GM12878 (cell line): ENCODE results near the gene MEGF11. TPM values are rescaled to one million over a fixed set of nuclear protein-coding genes. Genes with fewer than 3 reads are reported as not detected.

Experiments
- BCL11A ChIP-seq: IDR thresholded peaks from 2 replicates; pipeline ENCODE4 v1.6.1; 2011; ENCODE audit warnings: low read depth, low read length
- BCL3 ChIP-seq: IDR thresholded peaks from 2 replicates; pipeline ENCODE4 v1.6.1; 2011; ENCODE audit warnings: borderline replicate concordance, low read depth, mild to moderate bottlenecking, moderate library complexity, low read length; ENCODE audit not compliant: insufficient read depth, poor library complexity, severe bottlenecking
- E4F1 ChIP-seq: fragments of 450-650 bp; IDR thresholded peaks from 2 replicates; pipeline ENCODE4 v1.6.1; 2018; ENCODE audit warnings: borderline replicate concordance, mild to moderate bottlenecking; ENCODE audit not compliant: partially characterized antibody
- FOXM1 ChIP-seq: IDR thresholded peaks from 2 replicates; pipeline ENCODE4 v1.6.1; 2012; ENCODE audit warnings: low read depth, mild to moderate bottlenecking, inconsistent platforms, low read length, moderate library complexity
- JUNB ChIP-seq: IDR thresholded peaks from 2 replicates; pipeline ENCODE4 v1.6.1; 2016; ENCODE audit warnings: antibody characterized with exemption, mild to moderate bottlenecking
- MEF2B ChIP-seq: fragments of 450-650 bp; IDR thresholded peaks from 2 replicates; pipeline ENCODE4 v1.6.1; 2018; ENCODE audit warnings: mild to moderate bottlenecking, moderate library complexity; ENCODE audit not compliant: partially characterized antibody, poor library complexity, severe bottlenecking
- RCOR1 ChIP-seq: conservative IDR thresholded peaks from 2 replicates; pipeline ENCODE4 v1.6.1; 2012; ENCODE audit warnings: low read depth, low read length, improper control_type of control experiment
- TARDBP ChIP-seq: IDR thresholded peaks from 2 replicates; pipeline ENCODE4 v1.6.1; 2016; ENCODE audit warnings: borderline replicate concordance
- polyA plus RNA-seq, 11 experiments: library from polyadenylated mRNA; depleted of rRNA in 4 of 11; unstranded in 6 of 11; stranded (reverse) in 5 of 11; fragments of >200 nt; fragmentation: Nextera tagmentation in 4 of 11; fragmentation: Illumina TruSeq in 1 of 11; extraction: Ambion mirVana in 4 of 11; extraction: Trizol in 1 of 11; gene quantifications; 1 replicate in 1 of 11; 2 replicates in 10 of 11; pipeline versions ENCODE4 v1.2.1 to v1.2.3, GENCODE V29; 2011 to 2016; ENCODE audit warnings: inconsistent platforms in 2 of 11, missing spikeins in 2 of 11, low read depth in 1 of 11
- total RNA-seq, 4 experiments: library from RNA; depleted of rRNA in 3 of 4; stranded (reverse); fragments of >200 nt in 3 of 4; fragmentation: Illumina TruSeq in 1 of 4; extraction: Trizol in 1 of 4; gene quantifications; 2 replicates each; pipeline versions ENCODE4 v1.2.1 to v1.2.3, GENCODE V29; 2013 to 2021

MEGF11 gene
- total and polyA plus RNA-seq, 10 of the 15 experiments (the other 5 are each of a cell fraction or from before 2014, with no cell fraction given), result 0.03 to 1.7 (median 0.49) TPM

- no peak for TF ChIP-seq E4F1
- no peak for TF ChIP-seq MEF2B
- TF ChIP-seq BCL3, result no peak
- TF ChIP-seq FOXM1, result no peak
- TF ChIP-seq JUNB, result no peak
- TF ChIP-seq TARDBP, result no peak
- TF ChIP-seq BCL11A, result no peak
- no peak for TF ChIP-seq RCOR1
- TF ChIP-seq, all 136 proteins: peak for 0
Observed at GRCh38 chr15:66237513-66238235, 15.9 kb downstream of the MEGF11 start (continued).
